ENCODE results near the gene NKX1-1.

NKX1-1 gene

GRCh38 chr4:1408418-1408817 lies 2.2 kb upstream of the NKX1-1 start:
- TF ChIP-seq, protein P1, sequence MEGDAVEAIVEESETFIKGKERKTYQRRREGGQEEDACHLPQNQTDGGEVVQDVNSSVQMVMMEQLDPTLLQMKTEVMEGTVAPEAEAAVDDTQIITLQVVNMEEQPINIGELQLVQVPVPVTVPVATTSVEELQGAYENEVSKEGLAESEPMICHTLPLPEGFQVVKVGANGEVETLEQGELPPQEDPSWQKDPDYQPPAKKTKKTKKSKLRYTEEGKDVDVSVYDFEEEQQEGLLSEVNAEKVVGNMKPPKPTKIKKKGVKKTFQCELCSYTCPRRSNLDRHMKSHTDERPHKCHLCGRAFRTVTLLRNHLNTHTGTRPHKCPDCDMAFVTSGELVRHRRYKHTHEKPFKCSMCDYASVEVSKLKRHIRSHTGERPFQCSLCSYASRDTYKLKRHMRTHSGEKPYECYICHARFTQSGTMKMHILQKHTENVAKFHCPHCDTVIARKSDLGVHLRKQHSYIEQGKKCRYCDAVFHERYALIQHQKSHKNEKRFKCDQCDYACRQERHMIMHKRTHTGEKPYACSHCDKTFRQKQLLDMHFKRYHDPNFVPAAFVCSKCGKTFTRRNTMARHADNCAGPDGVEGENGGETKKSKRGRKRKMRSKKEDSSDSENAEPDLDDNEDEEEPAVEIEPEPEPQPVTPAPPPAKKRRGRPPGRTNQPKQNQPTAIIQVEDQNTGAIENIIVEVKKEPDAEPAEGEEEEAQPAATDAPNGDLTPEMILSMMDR (IDR thresholded peaks at IDR 0.05; ENCODE audit: low read depth, low read length), result no peak
- in situ Hi-C loops (cut with HindIII; ENCODE audit: low sequenced_read_pairs), result no loop called here
- H3K4me3 ChIP-seq (ENCODE audit: low read depth, low read length), result no peak overlapping the region
- DNase-seq (ENCODE audit: low read depth, low spot score), result no peak

- H3K4me3 ChIP-seq (ENCODE audit: low read depth, low read length), result no peak overlapping the region
- TF ChIP-seq, protein P1 (IDR thresholded peaks at IDR 0.05; ENCODE audit: low read depth, low read length), result no peak
- no peak for DNase-seq (ENCODE audit: low read depth, low spot score)
- in situ Hi-C loops (cut with HindIII; ENCODE audit: low sequenced_read_pairs), result no loop called here
These were observed 1.6 kb upstream of the NKX1-1 start for GRCh38 chr4:1407657-1408333.

DNA sequence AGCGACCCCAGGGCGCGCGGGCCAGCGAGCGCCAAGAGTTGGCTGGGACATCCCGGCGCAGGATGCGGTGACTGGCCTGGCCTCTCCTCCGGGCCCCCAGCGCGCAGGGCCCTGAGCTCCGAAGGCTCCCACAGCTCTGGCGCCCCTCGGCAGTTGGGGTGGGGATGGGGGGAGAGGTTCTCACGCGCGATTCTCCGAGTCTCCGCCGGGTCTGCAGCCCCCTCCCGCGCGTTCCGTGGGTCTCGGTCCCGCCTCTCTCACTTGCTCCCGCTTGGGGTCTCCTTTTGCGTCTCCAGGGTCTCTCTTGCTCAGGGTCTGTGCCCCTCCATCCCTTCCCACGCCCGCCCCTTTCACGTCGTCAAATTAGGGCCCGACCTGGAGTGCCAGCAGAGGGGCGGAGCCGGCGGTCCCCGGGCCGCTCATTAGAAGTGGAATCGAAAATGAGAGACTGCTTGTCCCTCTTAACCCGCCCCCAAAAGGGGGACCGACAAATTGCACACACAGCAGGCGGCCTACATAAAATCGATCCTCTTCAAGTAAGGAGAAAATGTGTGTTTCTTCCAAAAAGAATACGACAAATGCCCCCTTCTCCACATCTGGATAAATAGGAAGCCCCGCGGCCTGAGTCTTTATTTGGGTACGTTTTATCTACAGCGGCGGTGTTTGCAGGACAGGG lies 877 bp upstream of the NKX1-1 start:
- no peak overlapping the region for H3K4me3 ChIP-seq (ENCODE audit: low read depth, low read length)
- no peak for DNase-seq (ENCODE audit: low read depth, low spot score)
- TF ChIP-seq, protein P1 (IDR thresholded peaks at IDR 0.05; ENCODE audit: low read depth, low read length), result no peak
- in situ Hi-C loops (cut with HindIII; ENCODE audit: low sequenced_read_pairs), result no loop called here

DNA sequence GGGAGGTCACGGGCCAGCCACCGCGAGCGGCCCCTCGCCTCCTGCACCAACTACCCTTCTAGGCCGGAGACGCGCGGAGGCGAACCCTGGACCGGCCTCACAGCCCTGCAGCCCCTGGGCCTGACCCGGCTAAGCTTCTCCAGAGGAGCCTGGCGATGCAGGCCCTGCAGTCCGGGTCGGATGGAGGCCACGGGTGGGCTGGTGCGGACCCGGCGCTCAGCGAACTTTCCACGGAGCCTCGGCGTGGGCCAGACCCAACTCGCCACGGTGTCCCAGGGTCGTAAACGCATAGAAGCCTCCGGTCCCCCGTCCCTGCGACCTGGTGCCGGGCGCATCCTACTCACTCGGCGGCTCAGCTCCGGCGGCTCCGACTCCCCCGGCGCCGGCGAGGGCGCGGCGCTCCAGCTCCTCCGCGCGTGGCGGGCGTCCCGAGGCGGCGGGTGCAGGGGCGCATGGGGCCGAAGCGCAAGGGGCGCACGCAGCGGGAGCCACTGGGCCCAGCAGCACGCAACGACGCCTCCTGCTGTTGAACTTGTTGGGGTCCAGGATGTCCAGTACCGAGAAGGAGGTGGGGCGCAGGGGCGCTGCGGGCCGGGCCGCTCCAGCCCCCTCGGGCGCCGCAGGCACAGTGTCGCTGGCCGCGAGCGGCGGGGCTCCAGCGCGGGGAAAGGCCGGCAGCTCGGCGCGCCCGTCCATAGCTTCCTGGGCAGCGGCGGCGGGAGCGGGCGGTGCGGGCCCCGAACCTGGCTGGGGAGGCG lies 427 bp downstream of the NKX1-1 start:
- TF ChIP-seq, protein P1 (IDR thresholded peaks at IDR 0.05; ENCODE audit: low read depth, low read length), result no peak
- in situ Hi-C loops (cut with HindIII; ENCODE audit: low sequenced_read_pairs), result no loop called here

DNA sequence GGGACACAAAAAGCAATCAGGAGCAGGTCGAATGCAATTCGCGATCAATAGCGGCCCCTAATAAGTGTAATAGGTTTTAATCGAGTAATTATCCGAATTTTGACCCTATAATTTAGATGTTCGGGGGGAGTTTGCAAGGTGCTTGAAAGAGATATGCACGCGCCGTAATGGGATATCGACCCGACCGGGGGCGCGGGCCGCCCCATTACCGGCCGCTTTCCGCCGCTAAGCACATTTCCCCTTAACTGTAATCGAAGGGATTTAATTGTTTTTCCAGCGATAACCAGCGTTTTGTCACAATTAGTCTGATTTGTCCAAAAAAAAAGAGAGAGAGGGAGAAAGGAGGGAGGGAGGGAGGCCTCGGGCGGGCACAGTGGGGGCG lies 997 bp downstream of the NKX1-1 start:
- DNase-seq (ENCODE audit: low read depth, low spot score), result no peak
- no peak overlapping the region for H3K4me3 ChIP-seq (ENCODE audit: low read depth, low read length)
- TF ChIP-seq, protein P1 (IDR thresholded peaks at IDR 0.05; ENCODE audit: low read depth, low read length), result no peak
- in situ Hi-C loops (cut with HindIII; ENCODE audit: low sequenced_read_pairs), result no loop called here

More for the DNA sequence above, 427 bp downstream of the NKX1-1 start:
- no peak for DNase-seq (ENCODE audit: low read depth, low spot score)
- no peak overlapping the region for H3K4me3 ChIP-seq (ENCODE audit: low read depth, low read length)

- in situ Hi-C loops (cut with HindIII; ENCODE audit: low sequenced_read_pairs), result no loop called here
These were observed 1.5 kb downstream of the NKX1-1 start for GRCh38 chr4:1404573-1405253.

More at GRCh38 chr4:1404573-1405253, 1.5 kb downstream of the NKX1-1 start:
- DNase-seq (ENCODE audit: low read depth, low spot score), result no peak
- TF ChIP-seq, protein P1 (IDR thresholded peaks at IDR 0.05; ENCODE audit: low read depth, low read length), result no peak
- H3K4me3 ChIP-seq (ENCODE audit: low read depth, low read length), result no peak overlapping the region

Measured in astrocyte of the spinal cord (primary cell).